Tibial nerve (tissue), 4 donors: Measurements from ENCODE around the gene NUP133. TPM values are rescaled to one million over a fixed set of nuclear protein-coding genes. Genes with fewer than 3 reads are reported as not detected.

Experiments
- DNase-seq, 2 donors: peaks; one replicate each; pipeline ENCODE4 v3.0.0-alpha.2; 2019; ENCODE audit warnings: low spot score in 2 of 2
- H3K27ac ChIP-seq, 4 donors: fragments of 200-600 bp; sonication (generic) in 3 of 4; one replicate each; pipeline ENCODE4 v1.5.1; 2017 to 2019; ENCODE audit warnings: mild to moderate bottlenecking in 1 of 4
- H3K27me3 ChIP-seq, 2 donors: fragments of 200-600 bp; sonication (generic) in 1 of 2; one replicate each; pipeline versions ENCODE4 v1.5.1 to v1.6.0; 2017 to 2019
- H3K36me3 ChIP-seq, 3 donors: fragments of 200-600 bp; sonication (generic); one replicate each; pipeline ENCODE4 v1.5.1; 2018 to 2019
- H3K4me1 ChIP-seq, 4 donors: fragments of 200-600 bp; sonication (generic) in 3 of 4; one replicate each; pipeline ENCODE4 v1.5.1; 2017 to 2019
- H3K4me3 ChIP-seq, 4 donors: fragments of 200-600 bp; sonication (generic) in 3 of 4; one replicate each; pipeline ENCODE4 v1.5.1; 2017 to 2019; ENCODE audit warnings: mild to moderate bottlenecking in 1 of 4, moderate library complexity in 1 of 4
- H3K9me3 ChIP-seq, 4 donors: fragments of 200-600 bp; sonication (generic) in 3 of 4; one replicate each; pipeline ENCODE4 v1.5.1; 2017 to 2019
- CTCF ChIP-seq, 5 experiments: fragments of 200-600 bp in 3 of 5; fragments of 450-650 bp in 2 of 5; sonication (generic) in 3 of 5; IDR thresholded peaks; one replicate each; pipeline ENCODE4 v1.5.1; 2016 to 2019; ENCODE audit warnings: antibody characterized with exemption in 5 of 5, mild to moderate bottlenecking in 3 of 5, moderate library complexity in 2 of 5
- EP300 ChIP-seq, 2 donors: sonication (generic); formaldehyde crosslinking; IDR thresholded peaks; one replicate each; pipeline ENCODE4 v1.6.1; 2017; ENCODE audit warnings: antibody characterized with exemption in 2 of 2, mild to moderate bottlenecking in 1 of 2
- POLR2A ChIP-seq, 2 donors: fragments of 450-650 bp; IDR thresholded peaks; one replicate each; pipeline ENCODE4 v1.6.1; 2017; ENCODE audit warnings: antibody characterized with exemption in 2 of 2, mild to moderate bottlenecking in 2 of 2, moderate library complexity in 2 of 2
- WGBS, 2 donors: methylation state at CpG; one replicate each; pipeline ENCODE4 v1.1.5; 2018; 5-methylcytosine and 5-hydroxymethylcytosine counted together
- total RNA-seq, 4 donors: library from RNA; depleted of rRNA; stranded (reverse); fragments of >200 nt; gene quantifications; one replicate each; pipeline ENCODE4 v1.1.0, GENCODE V29; 2016

NUP133 gene
- total RNA-seq, 4 donors from 2014 or later, result 24.9 to 56.1 (median 43.2) TPM

GRCh38 chr1:229552732-229553131 is 44.6 kb upstream of the NUP133 start:
- H3K4me3 ChIP-seq, result no peak overlapping the region
- peaks cover 0 to 4% (median 0%) of the 10 kb centered on the region in 3 donors for H3K36me3 ChIP-seq
- TF ChIP-seq POLR2A (IDR thresholded peaks at IDR 0.05) (no peak), CTCF (IDR thresholded peaks at IDR 0.05) (no peak), EP300 (IDR thresholded peaks at IDR 0.05) (no peak)
- H3K9me3 ChIP-seq, result no peaks in the 10 kb centered on the region
- DNase-seq, result no peak
- no peaks in the 10 kb centered on the region for H3K27me3 ChIP-seq
- H3K4me1 ChIP-seq, result peaks cover 5 to 52% (median 14%) of the 10 kb centered on the region in 4 donors
- no peak overlapping the region for H3K27ac ChIP-seq
- WGBS, 2 donors, result 74 to 80% methylated on average over 5 of the region's 5 CpGs

- Histone ChIP-seq H3K27me3 (no peaks in the 10 kb centered on the region), H3K4me1 (peaks cover 0 to 35% (median 1%) of the 10 kb centered on the region in 4 donors), H3K36me3 (peaks cover 0 to 18% (median 7%) of the 10 kb centered on the region in 3 donors), H3K9me3 (no peaks in the 10 kb centered on the region), H3K4me3 (no peak overlapping the region), H3K27ac (no peak overlapping the region)
- DNase-seq, result no peak
- 52 to 56% methylated on average over 3 of the region's 3 CpGs for WGBS, 2 donors
- TF ChIP-seq EP300 (IDR thresholded peaks at IDR 0.05), result no peak
- no peak for TF ChIP-seq POLR2A (IDR thresholded peaks at IDR 0.05)
- no peak for TF ChIP-seq CTCF (IDR thresholded peaks at IDR 0.05)
These were observed 42.8 kb upstream of the NUP133 start for GRCh38 chr1:229550812-229551567.

GRCh38 chr1:229547542-229547941 is 39.4 kb upstream of the NUP133 start:
- TF ChIP-seq CTCF (IDR thresholded peaks at IDR 0.05), result no peak
- no peak for TF ChIP-seq EP300 (IDR thresholded peaks at IDR 0.05)
- TF ChIP-seq POLR2A (IDR thresholded peaks at IDR 0.05), result no peak
- Histone ChIP-seq H3K36me3 (peaks cover 0 to 50% (median 7%) of the 10 kb centered on the region in 3 donors), H3K4me1 (peaks cover 0 to 15% (median 0%) of the 10 kb centered on the region in 4 donors), H3K9me3 (no peaks in the 10 kb centered on the region), H3K27me3 (no peaks in the 10 kb centered on the region), H3K27ac (no peak overlapping the region), H3K4me3 (no peak overlapping the region)
- WGBS, 2 donors, result 91 to 95% methylated on average over 7 of the region's 7 CpGs
- no peak for DNase-seq

GRCh38 chr1:229544587-229544986 is 36.4 kb upstream of the NUP133 start:
- H3K27me3 ChIP-seq, result no peaks in the 10 kb centered on the region
- H3K36me3 ChIP-seq, result peaks cover 0 to 79% (median 7%) of the 10 kb centered on the region in 3 donors
- no peak for TF ChIP-seq POLR2A (IDR thresholded peaks at IDR 0.05)
- no peak for TF ChIP-seq EP300 (IDR thresholded peaks at IDR 0.05)
- no peak for TF ChIP-seq CTCF (IDR thresholded peaks at IDR 0.05)
- H3K9me3 ChIP-seq, result no peaks in the 10 kb centered on the region
- WGBS, 2 donors, result 87 to 89% methylated on average over 1 of the region's 1 CpG
- no peak for DNase-seq
- H3K4me3 ChIP-seq, result no peak overlapping the region
- H3K27ac ChIP-seq, result no peak overlapping the region
- H3K4me1 ChIP-seq, result no peaks in the 10 kb centered on the region

- Histone ChIP-seq H3K9me3 (no peaks in the 10 kb centered on the region), H3K4me1 (no peaks in the 10 kb centered on the region), H3K27me3 (no peaks in the 10 kb centered on the region), H3K36me3 (peaks cover 0 to 88% (median 3%) of the 10 kb centered on the region in 3 donors), H3K4me3 (no peak overlapping the region), H3K27ac (no peak overlapping the region)
- 92 to 97% methylated on average over 6 of the region's 6 CpGs for WGBS, 2 donors
- no peak for TF ChIP-seq CTCF (IDR thresholded peaks at IDR 0.05)
- no peak for TF ChIP-seq POLR2A (IDR thresholded peaks at IDR 0.05)
- no peak for TF ChIP-seq EP300 (IDR thresholded peaks at IDR 0.05)
- DNase-seq, result no peak
These were observed 31.8 kb upstream of the NUP133 start for GRCh38 chr1:229539863-229540506.
